Putamen (tissue), 1 donor: Measurements from ENCODE around the gene OSBPL3.
A peak's percentile ranks its signal among the peaks of the same experiment; 100 is the strongest.

Experiments
- DNase-seq: peaks from one replicate; pipeline ENCODE4 v3.0.0-alpha.2; 2016; ENCODE audit warnings: low spot score

Gene OSBPL3

GRCh38 chr7:24760968-24761367 lies 219.0 kb downstream of the OSBPL3 start:
- DNase-seq, result no peak

- DNase-seq, result peak; percentile 54
These were observed 222.4 kb downstream of the OSBPL3 start, which contains the start of gene GSDME for GRCh38 chr7:24757353-24758275. GSDME (minus strand) TSS chr7:24757464; CDS start chr7:24749774, 7,690 bp downstream.

- peak; percentile 30 for DNase-seq
These were observed 223.2 kb downstream of the OSBPL3 start for GRCh38 chr7:24756545-24757352.

- no peak for DNase-seq
These were observed 224.2 kb downstream of the OSBPL3 start for GRCh38 chr7:24755541-24756407.

GRCh38 chr7:24754906-24755506 lies 225.0 kb downstream of the OSBPL3 start:
- no peak for DNase-seq

- no peak for DNase-seq
These were observed 227.7 kb downstream of the OSBPL3 start for GRCh38 chr7:24752073-24752800.

GRCh38 chr7:24751484-24751883 lies 228.5 kb downstream of the OSBPL3 start:
- DNase-seq, result no peak

GRCh38 chr7:24750441-24751055 lies 229.4 kb downstream of the OSBPL3 start:
- no peak for DNase-seq

GRCh38 chr7:24748521-24748920 lies 231.5 kb downstream of the OSBPL3 start:
- no peak for DNase-seq
